OCI-LY7 (cell line): ENCODE results near the gene CLEC16A.

Experiments used
- CTCF ChIP-seq: fragments of 200-600 bp; sonication (generic); conservative IDR thresholded peaks from 2 replicates; pipeline ENCODE4 v1.5.1; 2014; ENCODE audit warnings: mild to moderate bottlenecking, antibody characterized with exemption, low read length, moderate library complexity, mixed read lengths
- EZH2phosphoT487 ChIP-seq: fragments of 200-600 bp; sonication (generic); IDR thresholded peaks from 2 replicates; pipeline ENCODE4 v1.6.1; 2018; ENCODE audit warnings: low read depth, borderline replicate concordance, mild to moderate bottlenecking, mixed run types, antibody characterized with exemption, low read length, moderate library complexity, mixed read lengths

GRCh38 chr16:11224096-11224893 is 279.9 kb downstream of the CLEC16A start:
- TF ChIP-seq EZH2phosphoT487 (no peak), CTCF (no peak)
